Measurements from ENCODE around the gene MRPL14. TPM values are rescaled to one million over a fixed set of nuclear protein-coding genes. Genes with fewer than 3 reads are reported as not detected.
"Not testable (repeated sequence)": the region's sequence is repeated elsewhere in the genome, so short reads cannot be mapped to it uniquely, and the experiment has no call there.

MRPL14 gene
- total RNA-seq, 1 donor from 2014 or later = 70.8 TPM

DNA sequence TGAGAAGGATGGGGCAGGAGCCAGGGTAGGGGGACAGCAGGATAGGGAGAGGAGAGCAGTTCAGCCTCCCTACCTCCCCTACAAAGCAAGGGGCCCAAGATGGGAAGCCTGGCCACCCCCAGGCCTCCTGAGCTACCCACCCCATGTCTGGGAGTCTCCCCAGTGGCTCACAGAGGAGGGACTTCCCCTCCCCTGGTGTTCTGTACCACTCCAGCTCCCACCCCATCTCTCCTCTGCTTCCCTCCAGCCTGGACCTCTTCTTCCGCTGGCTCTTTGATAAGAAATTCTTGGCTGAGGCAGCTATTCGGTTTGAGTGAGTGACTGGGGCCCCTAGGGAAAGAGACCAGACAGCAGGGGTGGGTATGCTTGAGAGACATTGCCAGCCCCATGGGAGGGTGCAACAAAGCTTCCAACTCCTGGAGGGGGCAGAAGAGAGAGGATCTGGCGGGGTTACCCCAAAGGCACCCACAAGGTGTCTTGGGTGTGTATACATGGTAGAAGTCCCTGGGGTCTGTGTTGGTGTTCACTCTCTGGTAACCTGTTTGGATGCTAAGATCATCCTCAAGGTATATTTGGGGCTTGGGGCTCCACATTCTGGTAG is 23.2 kb upstream of the MRPL14 start:
- no peak for DNase-seq (ENCODE audit: low read depth, low spot score)

DNA sequence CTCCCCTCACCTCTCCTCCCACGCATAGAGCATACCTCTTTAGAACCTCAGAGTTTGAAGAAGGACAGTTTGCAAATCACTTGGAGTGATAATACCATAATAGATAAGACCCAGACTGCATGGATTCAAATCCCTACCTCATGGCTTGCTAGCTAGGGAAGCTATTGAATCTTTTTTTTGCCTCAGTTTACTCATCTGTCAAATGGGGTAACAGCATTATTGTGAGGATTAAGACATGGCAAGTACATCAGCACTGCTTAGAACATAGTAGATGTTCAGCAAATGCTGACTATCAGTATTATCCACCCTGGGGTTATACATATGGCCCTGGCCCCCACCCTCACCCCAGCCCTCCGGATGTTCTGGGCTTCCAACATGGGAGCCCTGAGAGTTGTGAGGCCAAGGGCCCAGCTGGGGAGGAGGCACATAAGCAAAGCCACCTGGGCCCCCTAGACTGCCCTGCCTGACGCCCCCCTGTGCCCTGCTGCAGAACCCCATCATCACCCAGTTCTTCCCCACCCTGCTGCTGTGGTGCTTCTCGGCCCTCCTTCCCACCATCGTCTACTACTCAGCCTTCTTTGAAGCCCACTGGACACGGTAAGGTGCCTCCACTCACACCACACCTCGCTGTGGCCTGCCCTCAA is 22.2 kb upstream of the MRPL14 start:
- no peak for DNase-seq (ENCODE audit: low read depth, low spot score)

DNA sequence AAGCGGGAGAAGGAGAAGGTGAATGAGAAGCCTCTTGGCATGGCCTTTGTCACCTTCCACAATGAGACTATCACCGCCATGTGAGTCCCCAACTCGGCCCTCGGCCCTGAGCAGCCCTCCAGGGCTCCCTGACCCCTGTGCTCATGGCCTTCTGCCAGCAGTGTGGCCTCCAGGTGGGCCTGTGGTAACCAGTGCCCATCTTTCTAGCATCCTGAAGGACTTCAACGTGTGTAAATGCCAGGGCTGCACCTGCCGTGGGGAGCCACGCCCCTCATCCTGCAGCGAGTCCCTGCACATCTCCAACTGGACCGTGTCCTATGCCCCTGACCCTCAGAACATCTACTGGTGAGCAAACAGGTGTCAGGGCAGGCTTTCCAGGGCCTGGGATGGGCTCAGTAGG is 21.1 kb upstream of the MRPL14 start:
- DNase-seq (ENCODE audit: low read depth, low spot score) = no peak

DNA sequence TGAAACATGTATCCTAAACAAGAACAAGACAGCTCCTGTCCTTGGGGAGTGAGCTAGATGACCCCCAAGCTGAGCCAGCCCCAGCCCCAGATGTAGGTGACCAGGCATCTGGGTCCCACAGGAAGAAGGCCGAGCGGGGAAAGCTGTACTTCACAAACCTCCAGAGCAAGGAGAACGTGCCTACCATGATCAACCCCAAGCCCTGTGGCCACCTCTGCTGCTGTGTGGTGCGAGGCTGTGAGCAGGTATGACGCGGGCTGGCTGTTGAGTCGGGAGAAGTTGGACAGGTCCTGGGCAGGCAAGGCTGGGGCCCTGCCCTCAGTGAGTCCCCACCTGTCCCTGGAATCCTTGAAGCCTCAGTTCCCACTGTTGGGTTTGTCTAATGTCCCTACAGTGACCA is 20.0 kb upstream of the MRPL14 start:
- no peak for DNase-seq (ENCODE audit: low read depth, low spot score)

DNA sequence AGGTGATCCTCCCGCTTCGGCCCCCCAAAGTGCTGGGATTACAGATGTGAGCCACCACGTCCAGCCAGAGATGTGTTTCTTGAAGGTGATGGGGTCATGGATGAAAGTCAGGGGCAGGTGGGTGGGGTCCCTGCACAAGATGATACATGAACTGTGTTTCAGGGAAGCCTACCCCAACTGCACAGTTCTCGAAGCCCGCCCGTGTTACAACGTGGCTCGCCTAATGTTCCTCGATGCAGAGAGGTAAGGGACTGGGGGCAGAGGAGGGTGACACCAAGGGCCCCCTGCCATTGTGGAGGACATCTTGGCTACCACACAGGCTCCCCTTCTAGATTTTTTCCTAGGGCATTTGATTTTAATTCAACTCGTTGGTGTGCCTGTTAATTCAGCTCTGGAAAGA is 19.4 kb upstream of the MRPL14 start:
- DNase-seq (ENCODE audit: low read depth, low spot score) = no peak

DNA sequence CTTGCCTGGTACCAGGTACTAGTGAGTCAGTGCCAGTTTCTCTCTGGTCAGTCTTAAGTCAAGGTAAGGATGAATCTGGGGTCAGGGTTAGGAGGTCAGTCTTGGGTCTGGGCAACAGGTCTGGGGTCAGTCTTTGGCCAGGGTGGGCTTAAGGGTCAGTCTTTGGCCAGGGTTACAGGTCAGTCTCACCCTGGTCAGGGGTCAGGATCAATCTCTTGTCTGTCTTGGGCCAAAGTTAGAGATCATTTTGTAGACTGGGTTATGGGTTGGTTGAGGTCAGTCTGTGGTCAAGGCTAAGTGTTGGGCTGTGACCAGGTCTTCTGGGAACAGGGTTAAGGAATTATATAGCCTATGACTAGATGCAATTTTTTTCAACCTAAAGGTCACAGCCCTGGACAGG is 18.6 kb upstream of the MRPL14 start:
- DNase-seq (ENCODE audit: low read depth, low spot score) = no peak

DNA sequence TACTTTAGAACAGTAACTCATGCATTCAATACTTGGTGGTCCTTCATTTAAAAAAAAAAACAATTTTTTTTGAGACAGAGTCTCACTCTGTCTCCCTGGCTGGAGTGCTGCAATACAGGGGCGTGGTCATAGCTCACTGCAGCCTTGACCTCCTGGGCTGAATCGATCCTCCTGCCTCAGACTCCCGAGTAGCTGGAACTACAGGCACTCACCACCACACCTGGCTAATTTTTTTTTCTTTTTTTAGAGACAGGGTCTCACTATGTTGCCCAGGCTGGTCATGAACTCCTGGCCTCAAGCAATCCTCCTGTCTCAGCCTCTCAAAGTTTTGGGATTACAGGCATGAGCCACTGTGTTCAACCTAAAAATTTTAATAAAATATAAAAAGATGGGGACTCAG is 17.3 kb upstream of the MRPL14 start:
- DNase-seq (ENCODE audit: low read depth, low spot score) = not testable (repeated sequence)

DNA sequence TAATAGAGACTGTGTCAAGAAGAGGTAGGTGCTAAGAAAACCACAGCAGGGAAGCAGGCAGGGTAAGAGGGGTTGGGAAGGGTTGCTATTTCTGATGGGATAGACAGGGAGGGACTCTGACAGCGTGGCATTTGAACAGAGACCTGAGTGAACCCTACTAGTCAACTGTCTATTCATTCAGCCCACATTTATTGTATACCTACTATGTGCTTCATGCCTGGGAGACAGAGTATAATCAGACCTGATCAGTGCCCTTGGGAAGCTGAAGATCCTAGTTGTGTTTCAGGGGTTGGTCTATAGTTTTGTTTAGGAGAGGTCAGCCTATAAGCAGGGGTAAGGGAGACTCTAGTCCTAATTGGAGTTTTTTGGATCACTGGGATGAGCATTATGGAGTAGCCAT is 16.5 kb upstream of the MRPL14 start:
- no peak for DNase-seq (ENCODE audit: low read depth, low spot score)

DNA sequence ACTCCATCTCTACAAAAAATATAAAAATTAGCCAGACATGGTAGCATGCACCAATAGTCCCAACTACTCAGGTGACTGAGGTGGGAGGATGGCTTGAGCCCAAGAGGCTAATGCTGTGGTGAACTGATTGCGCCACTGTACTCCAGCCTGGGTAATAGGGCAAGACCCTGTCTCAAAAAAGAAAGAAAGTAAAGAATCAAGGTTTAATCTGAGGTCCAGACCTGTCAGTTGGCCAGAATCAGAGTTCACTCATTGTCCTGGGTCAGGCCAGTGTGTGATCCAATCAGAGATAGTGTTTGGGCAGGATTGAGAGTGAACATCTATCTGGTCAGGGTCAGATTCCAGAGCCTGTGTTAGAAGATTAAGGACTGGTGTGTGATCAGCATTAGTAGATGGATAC is 15.6 kb upstream of the MRPL14 start:
- DNase-seq (ENCODE audit: low read depth, low spot score) = no peak

DNA sequence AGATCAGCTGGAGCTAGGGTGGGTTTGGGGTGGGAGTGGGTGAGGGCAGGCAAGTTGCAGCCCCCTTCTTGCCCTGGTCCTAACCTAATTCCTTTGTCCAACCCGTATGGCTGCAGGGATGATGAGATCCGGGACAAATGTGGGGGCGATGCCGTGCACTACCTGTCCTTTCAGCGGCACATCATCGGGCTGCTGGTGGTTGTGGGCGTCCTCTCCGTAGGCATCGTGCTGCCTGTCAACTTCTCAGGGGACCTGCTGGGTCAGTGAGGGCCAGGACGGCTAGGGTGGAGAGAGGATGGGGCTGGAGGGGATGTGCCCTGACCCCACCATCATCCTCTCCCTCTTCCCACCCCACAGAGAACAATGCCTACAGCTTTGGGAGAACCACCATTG is 12.1 kb upstream of the MRPL14 start:
- no peak for DNase-seq (ENCODE audit: low read depth, low spot score)

DNA sequence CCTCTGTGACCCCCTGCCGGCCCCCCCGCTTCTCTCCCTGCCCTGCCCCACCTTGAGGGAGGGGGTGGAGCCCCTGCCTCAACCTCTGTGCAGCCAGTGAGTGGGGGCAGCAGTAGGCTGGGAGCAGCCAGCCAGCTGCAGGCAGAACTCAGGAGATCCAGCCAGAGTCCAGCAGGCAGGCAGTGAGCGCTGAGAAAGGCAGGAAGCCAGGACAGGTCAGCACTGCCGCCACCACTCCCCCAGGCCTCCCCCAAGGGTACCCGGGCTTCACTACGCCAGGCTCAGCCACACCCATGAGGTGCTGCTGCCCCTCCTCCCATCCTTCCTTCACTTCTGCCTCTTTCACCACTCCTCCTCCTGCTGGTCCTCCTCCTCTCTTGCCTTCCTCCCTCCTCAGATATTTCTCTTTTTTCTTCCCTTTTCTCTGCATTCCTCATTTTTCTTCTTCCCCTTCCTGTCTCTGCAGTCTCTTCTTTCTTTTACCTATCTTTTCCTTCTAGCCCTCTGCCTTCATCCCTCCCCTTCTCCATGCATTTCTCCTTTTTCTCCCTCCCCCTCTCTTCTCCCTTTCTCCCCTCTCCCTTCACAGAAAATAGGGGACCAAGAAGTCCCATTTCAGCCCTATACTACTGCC is 11.6 kb upstream of the MRPL14 start:
- no peak for DNase-seq (ENCODE audit: low read depth, low spot score)

DNA sequence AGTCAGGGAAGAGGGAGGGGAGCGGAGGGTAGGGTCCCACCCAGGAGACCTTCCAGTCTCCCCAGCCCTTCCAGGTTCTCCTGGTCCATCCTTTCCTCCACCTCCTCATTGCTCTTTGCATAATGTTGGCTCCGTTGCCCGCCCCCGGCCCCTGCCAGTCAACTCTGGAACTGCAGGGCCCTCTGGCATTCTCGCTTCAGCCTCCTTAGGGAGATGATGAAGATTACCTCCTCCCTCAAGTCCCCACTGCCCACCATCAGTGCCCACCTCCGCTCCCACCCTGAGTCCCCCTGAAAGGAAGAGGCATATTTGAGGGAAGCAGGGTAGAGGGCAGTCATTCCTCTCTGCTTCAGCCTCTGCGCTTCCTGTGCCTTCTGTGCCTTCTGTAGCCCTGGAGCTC is 8.6 kb upstream of the MRPL14 start:
- no peak for DNase-seq (ENCODE audit: low read depth, low spot score)

DNA sequence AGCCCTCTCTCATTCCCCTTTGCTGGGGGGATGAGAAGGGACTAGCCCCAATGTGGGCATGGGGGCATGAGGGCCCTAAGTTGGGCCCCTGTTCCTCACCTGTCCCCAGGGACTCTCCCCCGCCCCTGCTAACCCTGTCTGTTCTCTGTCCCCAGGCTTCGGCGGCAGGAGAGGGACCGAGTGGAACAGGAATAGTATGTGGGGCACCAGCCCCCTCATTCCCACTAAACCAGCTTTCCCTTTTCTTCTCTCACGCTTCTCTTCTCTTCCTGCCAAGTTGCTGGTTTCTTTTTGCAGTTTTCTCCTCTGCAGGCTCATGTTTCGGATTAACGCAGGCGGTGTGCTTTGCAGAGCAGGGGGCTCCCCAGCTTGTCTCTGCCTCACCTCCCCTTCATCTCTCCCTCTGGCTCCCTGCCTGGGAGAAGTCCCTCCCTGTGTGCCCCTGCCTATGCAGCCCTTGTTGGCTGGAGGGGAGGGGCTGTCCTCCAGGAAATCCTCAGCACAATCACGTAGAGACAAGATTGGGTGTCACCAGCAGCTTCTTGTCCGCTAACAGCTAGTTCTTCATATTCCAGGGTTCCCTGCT is 8.0 kb upstream of the MRPL14 start:
- DNase-seq (ENCODE audit: low read depth, low spot score) = no peak

DNA sequence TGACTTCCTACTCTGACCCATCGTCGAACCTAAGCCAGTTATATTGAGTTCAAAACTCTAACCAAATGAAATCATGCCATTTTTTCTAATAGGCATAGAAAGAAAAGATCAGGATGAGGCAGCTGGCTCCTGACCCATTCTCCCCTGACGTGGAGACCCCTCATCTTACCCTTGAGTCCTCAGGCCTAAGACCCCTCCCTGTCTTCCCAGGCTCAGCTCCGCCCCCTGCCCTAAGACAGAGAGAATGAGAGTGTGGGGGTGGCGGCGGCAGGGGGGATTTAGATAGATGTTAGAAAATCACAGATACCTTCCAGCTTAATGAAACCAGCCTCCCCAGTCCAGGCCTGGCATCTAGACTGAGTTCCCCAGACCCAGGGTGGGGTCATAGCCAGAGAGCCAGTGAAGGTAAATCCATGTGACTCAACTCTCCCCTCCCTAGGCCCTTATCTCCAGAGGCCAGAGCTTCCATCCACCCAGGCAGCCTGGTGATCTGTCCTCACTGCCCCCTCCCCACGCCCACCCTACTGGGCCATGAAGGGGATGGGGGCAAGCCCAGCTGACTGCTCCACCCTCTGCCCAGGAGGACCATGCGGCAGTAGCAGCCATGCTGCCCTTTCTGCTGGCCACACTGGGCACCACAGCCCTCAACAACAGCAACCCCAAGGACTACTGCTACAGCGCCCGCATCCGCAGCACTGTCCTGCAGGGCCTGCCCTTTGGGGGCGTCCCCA is 6.9 kb upstream of the MRPL14 start:
- no peak for DNase-seq (ENCODE audit: low read depth, low spot score)

DNA sequence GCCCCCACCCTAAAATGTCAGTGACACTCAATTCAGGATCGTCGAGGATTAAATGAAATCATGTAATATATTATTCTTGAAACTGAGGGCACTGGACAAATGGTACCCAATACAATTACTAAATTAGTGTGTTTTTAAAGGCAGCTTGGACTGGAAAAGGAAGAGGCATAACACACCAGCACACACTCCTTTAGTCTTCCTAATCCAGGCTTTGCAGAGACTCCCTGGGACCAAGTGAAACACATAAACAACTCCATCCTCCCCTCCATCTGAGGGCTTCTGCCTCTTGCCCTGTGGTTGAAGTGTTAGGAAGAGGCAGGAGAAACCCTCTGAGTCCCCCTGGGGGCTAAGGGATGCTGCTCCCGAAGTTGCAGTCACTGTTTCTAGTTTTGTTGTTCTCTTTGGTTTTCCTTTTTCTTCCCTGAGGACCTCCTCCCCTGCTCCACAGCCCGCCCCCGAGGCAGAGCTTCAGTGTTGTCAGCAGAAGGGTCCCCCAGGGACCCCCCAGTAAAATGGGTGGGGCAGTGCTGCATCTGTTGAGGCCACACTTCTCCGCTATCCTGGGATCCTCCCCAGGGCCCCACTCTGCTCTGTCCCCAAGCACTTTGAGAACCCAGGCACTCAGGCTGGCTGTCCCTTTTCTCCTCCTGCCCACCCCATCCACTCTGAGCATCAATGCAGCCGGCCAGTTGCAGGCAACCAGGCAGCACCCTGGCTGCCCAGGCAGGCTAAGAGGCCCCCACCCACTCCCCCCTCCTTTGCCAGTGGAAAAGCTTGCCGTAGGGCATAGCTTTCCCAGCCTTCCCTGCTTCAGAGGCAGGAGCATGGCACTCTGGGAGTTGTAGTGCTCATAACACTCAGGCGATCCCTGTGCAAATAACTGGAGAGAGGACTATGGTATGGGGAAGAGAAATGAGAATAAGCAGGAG is 6.0 kb upstream of the MRPL14 start:
- no peak for DNase-seq (ENCODE audit: low read depth, low spot score)

DNA sequence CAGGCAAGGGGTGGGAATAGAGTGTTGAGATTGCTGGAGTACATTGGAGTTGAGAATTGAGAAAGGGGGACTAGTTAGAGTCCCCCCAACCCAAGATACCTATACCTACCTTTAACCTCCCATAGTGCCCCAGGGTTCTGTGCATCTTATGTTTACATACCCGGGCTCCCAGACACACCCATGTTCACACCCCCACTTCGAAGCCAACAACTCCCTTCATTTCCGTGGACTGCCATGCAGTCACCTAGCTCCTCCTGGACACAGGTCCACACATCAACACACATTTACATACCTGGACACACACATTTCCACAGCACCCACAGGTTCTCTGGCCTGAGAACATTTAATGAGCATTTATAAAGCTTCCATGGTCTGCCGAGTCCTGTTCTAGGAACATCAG is 5.2 kb upstream of the MRPL14 start:
- DNase-seq (ENCODE audit: low read depth, low spot score) = no peak

DNA sequence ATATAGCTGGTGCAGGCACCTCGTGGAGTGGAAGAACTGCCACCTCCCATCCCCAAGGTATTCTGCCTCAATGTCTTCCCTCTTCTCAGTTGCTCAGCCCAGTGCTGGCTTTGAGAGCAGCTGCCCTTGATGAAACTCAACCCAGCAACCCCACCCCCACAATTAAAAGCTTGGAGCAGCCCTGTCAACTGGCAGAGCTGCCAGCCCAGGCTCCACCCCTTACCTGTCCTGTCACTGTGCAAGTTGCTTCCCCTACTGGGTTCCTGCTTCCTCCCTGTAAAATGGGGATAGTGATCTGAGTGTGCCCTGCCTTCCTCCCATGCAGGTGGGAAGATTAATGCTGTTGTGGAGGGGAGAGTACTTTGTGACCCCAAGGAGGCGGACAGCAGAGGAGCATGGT is 4.6 kb upstream of the MRPL14 start:
- no peak for DNase-seq (ENCODE audit: low read depth, low spot score)

DNA sequence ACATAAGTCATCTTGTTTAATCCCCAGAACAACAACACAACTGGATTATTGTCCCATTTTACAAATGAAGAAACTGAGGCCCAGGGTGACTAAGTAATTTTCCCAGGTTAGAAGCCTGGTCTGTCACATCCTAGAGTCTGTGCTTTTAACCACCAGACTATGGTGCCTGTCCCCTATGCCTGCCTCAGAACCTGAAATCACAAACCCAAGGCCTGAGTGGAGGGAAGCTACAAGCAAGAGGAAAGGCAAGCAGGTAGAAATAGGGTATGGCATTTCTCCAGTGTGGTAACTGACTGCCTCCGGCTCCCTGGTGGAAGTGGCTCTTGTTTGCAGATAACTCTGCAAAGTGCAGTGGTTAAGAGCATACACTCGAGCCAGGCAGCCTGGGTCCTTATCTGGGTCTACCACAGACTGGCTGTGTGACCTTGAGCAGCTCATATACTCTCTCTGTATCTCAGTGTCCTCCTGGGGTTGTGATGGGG is 2.6 kb upstream of the MRPL14 start:
- no peak for DNase-seq (ENCODE audit: low read depth, low spot score)

DNA sequence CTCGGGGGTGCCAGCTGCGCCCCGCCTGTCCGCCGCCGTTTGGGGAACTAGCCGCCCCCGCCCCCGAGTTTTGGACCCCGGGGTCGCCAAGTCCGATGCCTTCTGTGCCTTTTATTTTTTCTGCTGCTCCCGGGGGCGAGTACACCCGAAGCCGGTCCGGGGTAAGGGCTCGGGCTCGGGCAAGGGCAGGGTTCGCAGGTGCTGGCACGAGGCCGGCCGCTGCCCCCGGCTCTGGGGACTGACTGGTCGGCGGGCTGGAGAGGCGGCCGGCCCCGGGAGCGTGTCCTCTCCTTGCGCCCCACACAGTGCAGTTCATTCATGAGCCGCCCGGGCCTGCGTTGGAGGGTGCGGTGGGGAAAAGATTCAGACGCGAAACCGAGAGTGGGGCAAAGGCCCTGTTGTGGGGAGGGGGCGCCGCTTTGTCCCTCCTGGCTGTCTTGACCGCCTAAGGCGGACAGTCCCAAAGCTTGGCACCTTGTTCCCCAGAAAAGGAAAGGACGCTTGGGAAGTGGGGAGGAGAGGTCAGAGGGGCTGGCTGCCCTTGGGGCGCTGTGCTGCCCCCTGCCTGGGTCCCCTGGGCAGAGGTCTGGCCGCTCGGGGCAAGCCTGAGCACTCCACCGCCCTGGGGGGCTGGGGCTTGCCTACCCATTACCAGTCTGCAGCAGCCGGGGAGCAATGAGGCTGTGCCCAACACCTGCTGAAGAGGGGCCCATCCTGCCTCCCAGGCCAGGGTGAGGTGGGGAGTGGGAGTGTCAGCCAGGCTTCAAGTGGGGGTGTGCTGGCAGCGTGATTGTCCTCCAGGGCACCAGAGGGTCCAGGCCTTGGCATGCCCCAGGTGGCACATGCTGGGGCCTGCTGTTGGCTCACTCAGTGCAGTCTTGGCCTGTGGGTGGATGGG is 1.0 kb upstream of the MRPL14 start:
- DNase-seq (ENCODE audit: low read depth, low spot score) = no peak
